HepG2 (cell line): Measurements from ENCODE around the gene DHX30. TPM values are rescaled to one million over a fixed set of nuclear protein-coding genes. Genes with fewer than 3 reads are reported as not detected.
A peak's percentile ranks its signal among the peaks of the same experiment; 100 is the strongest.

Source experiments
- ATAC-seq: fragments of 200-7000 bp; cut with Tn5 transposase; 3 replicates; pipeline ENCODE4 v1.9.1; 2020; ENCODE audit warnings: mild to moderate bottlenecking, moderate library complexity
- BruUV-seq: library from RNA; stranded (reverse); fragments of 400-500 nt; replicated peaks from 2 replicates; lab custom pipeline; 2021; lab: Mats Ljungman, UMichigan
- CTCF ChIA-PET: fragments of 300-600 bp; formaldehyde crosslinking; extraction: SDS; loops from one replicate; lab custom pipeline; 2021; ENCODE audit warnings: low total read pairs, inconsistent platforms, low intra/inter-chr PET ratio; lab: Yijun Ruan, JAX
- POLR2A ChIA-PET: fragments of 350-600 bp; sonication (Branson Sonifier 250); formaldehyde crosslinking; loops from one replicate; lab custom pipeline; 2020; ENCODE audit warnings: antibody characterized with exemption, inconsistent platforms; lab: Yijun Ruan, JAX
- DNase-seq: peaks from one replicate; pipeline ENCODE4 v3.0.0-alpha.2; 2015; ENCODE audit warnings: low spot score
- FAIRE-seq: peaks from 3 replicates; lab custom pipeline; 2011; peaks lifted over from hg19 to GRCh38; lab: Jason Lieb, UNC
- H2AFZ ChIP-seq: one replicate; pipeline ENCODE4 v1.6.1; 2011; ENCODE audit warnings: low read length, inconsistent platforms
- H3K27ac ChIP-seq: fragments of 300-600 bp; 3 replicates; pipeline ENCODE4 v1.8.0; 2011; ENCODE audit warnings: mixed run types, mild to moderate bottlenecking, mixed read lengths, low read length, inconsistent platforms; ENCODE audit not compliant: insufficient read depth; ENCODE audit errors: extremely low read length
- H3K27me3 ChIP-seq, 2 experiments: fragments of 200-600 bp in 1 of 2; 2 replicates in 1 of 2; 3 replicates in 1 of 2; pipeline versions ENCODE4 v1.6.0 to v1.8.0; 2011; ENCODE audit warnings: low read length in 2 of 2, mild to moderate bottlenecking in 2 of 2, moderate library complexity in 2 of 2, inconsistent platforms in 1 of 2; ENCODE audit not compliant: insufficient read depth in 2 of 2, control insufficient read depth in 1 of 2
- H3K36me3 ChIP-seq, 2 experiments: fragments of 200-600 bp in 1 of 2; replicated peaks in 1 of 2; 2 replicates in 1 of 2; 3 replicates in 1 of 2; pipeline versions ENCODE4 v1.5.1 to v1.8.0; 2011; ENCODE audit warnings: low read length in 2 of 2, inconsistent platforms in 1 of 2; ENCODE audit not compliant: insufficient read depth in 2 of 2, control insufficient read depth in 1 of 2
- H3K4me1 ChIP-seq: 2 replicates; pipeline ENCODE4 v1.5.1; 2012; ENCODE audit warnings: low read length, inconsistent platforms; ENCODE audit not compliant: insufficient read depth
- H3K4me2 ChIP-seq: 2 replicates; pipeline ENCODE4 v1.6.0; 2011; ENCODE audit warnings: low read depth, low read length, inconsistent platforms
- H3K4me3 ChIP-seq, 3 experiments: fragments of 200-600 bp in 1 of 3; sonication (generic), shearing (Covaris generic) in 1 of 3; replicated peaks in 1 of 3; 2 replicates each; pipeline ENCODE4 v1.5.1; 2011 to 2016; ENCODE audit warnings: low read length in 3 of 3, inconsistent platforms in 2 of 3, low read depth in 2 of 3, mild to moderate bottlenecking in 2 of 3, control low read depth in 1 of 3, mixed read lengths in 1 of 3; ENCODE audit not compliant: insufficient read depth in 1 of 3
- H3K79me2 ChIP-seq: one replicate; pipeline ENCODE4 v1.6.1; 2011; ENCODE audit warnings: low read length, inconsistent platforms; ENCODE audit not compliant: insufficient read depth
- H3K9ac ChIP-seq: 2 replicates; pipeline ENCODE4 v1.6.0; 2011; ENCODE audit warnings: mild to moderate bottlenecking, low read depth, low read length, inconsistent platforms; ENCODE audit not compliant: insufficient read depth
- H3K9me3 ChIP-seq: 2 replicates; pipeline ENCODE4 v1.5.1; 2012; ENCODE audit warnings: mild to moderate bottlenecking, low read length
- H4K20me1 ChIP-seq: 2 replicates; pipeline ENCODE4 v1.6.0; 2011; ENCODE audit warnings: inconsistent platforms, mild to moderate bottlenecking, low read length, moderate library complexity; ENCODE audit not compliant: insufficient read depth
- AGO2 ChIP-seq: fragments of 200-400 bp; formaldehyde crosslinking; optimal IDR thresholded peaks from 2 replicates; pipeline ENCODE3; 2017; ENCODE audit warnings: mild to moderate bottlenecking, low read depth, low read length, moderate library complexity
- AHDC1 ChIP-seq: sonication (generic); formaldehyde crosslinking; IDR thresholded peaks from 2 replicates; pipeline ENCODE4 v1.5.1; 2020; ENCODE audit warnings: mild to moderate bottlenecking, missing genetic modification reagents, borderline replicate concordance
- ATAD3A ChIP-seq: sonication (generic); formaldehyde crosslinking; IDR thresholded peaks from 2 replicates; pipeline ENCODE4 v1.4.0; 2020; ENCODE audit warnings: missing genetic modification reagents
- FLYWCH1 ChIP-seq: sonication (generic); formaldehyde crosslinking; IDR thresholded peaks from 2 replicates; pipeline ENCODE4 v1.8.1; 2023; ENCODE audit warnings: mild to moderate bottlenecking, missing genetic modification reagents
- HNRNPK ChIP-seq: fragments of 200-400 bp; formaldehyde crosslinking; IDR thresholded peaks from 2 replicates; pipeline ENCODE4 v1.6.1; 2018; ENCODE audit warnings: low read length, low read depth, moderate library complexity, mild to moderate bottlenecking; ENCODE audit not compliant: poor library complexity, severe bottlenecking
- NFE2 ChIP-seq: sonication (generic); formaldehyde crosslinking; IDR thresholded peaks from 2 replicates; pipeline ENCODE4 v1.4.0; 2020; ENCODE audit warnings: missing genetic modification reagents
- NFIB ChIP-seq: sonication (generic); formaldehyde crosslinking; IDR thresholded peaks from 2 replicates; pipeline ENCODE4 v1.9.0; 2021; ENCODE audit warnings: missing genetic modification reagents, mild to moderate bottlenecking, borderline replicate concordance
- NR2F1 ChIP-seq, 2 experiments: fragments of 450-650 bp in 1 of 2; formaldehyde crosslinking in 1 of 2; IDR thresholded peaks; 2 replicates each; pipeline versions ENCODE4 v1.5.0 to v1.6.1; 2016 to 2020; ENCODE audit warnings: mild to moderate bottlenecking in 1 of 2, missing compliant biosample characterization in 1 of 2, missing genetic modification reagents in 1 of 2, moderate library complexity in 1 of 2
- RELA ChIP-seq: sonication (generic); formaldehyde crosslinking; IDR thresholded peaks from 2 replicates; pipeline ENCODE4 v1.4.0; 2020; ENCODE audit warnings: missing genetic modification reagents
- TSC22D2 ChIP-seq: sonication (generic); formaldehyde crosslinking; IDR thresholded peaks from 2 replicates; pipeline ENCODE4 v1.5.1; 2020; ENCODE audit warnings: missing genetic modification reagents, mild to moderate bottlenecking, borderline replicate concordance
- ZC3H4 ChIP-seq: sonication (generic); formaldehyde crosslinking; IDR thresholded peaks from 2 replicates; pipeline ENCODE4 v1.4.0; 2020; ENCODE audit warnings: missing genetic modification reagents, borderline replicate concordance
- ZNF34 ChIP-seq: sonication (generic); formaldehyde crosslinking; IDR thresholded peaks from 2 replicates; pipeline ENCODE4 v1.4.0; 2020; ENCODE audit warnings: mild to moderate bottlenecking, missing genetic modification reagents, borderline replicate concordance
- WGBS: methylation state at CpG from one replicate; pipeline ENCODE4 v1.1.6; 2017; ENCODE audit warnings: low lambda C conversion rate; 5-methylcytosine and 5-hydroxymethylcytosine counted together
- in situ Hi-C: cut with HindIII; loops from 2 replicates; pipeline ENCODE4 v1.10.0; 2017; ENCODE audit warnings: low pct_unique_long_range_greater_than_20kb; ENCODE audit not compliant: extremely low pct_ligation_motif_present
- intact Hi-C: fragments of 100-400 bp; cut with micrococcal nuclease; formaldehyde crosslinking; loops from one replicate; pipeline ENCODE4 v1.10.0; 2022; ENCODE audit not compliant: unreplicated experiment
- polyA plus RNA-seq, 8 experiments: library from polyadenylated mRNA; depleted of rRNA in 3 of 8; stranded (reverse) in 7 of 8; unstranded in 1 of 8; fragments of >200 nt; fragmentation: Illumina TruSeq in 4 of 8; extraction: Trizol in 4 of 8; gene quantifications; 2 replicates each; pipeline versions ENCODE4 v1.2.1 to v1.2.3, GENCODE V29; 2011 to 2016; ENCODE audit warnings: low read depth in 4 of 8, missing spikeins in 1 of 8, mixed read lengths in 1 of 8; ENCODE audit not compliant: insufficient read depth in 1 of 8
- total RNA-seq, 5 experiments: library from RNA; depleted of rRNA; stranded (reverse); fragments of >200 nt; fragmentation: Illumina TruSeq; extraction: Trizol; gene quantifications; 2 replicates each; pipeline ENCODE4 v1.2.3, GENCODE V29; 2016; ENCODE audit warnings: low read depth in 1 of 5

DHX30 gene
- total and polyA plus RNA-seq, 2 of the 13 experiments (the other 11 are each of a cell fraction or from before 2014, with no cell fraction given): 30.6 to 59.4 TPM

- CTCF ChIA-PET: no interaction called here
- no peaks in the 10 kb centered on the region for H3K4me1 ChIP-seq
- BruUV-seq: no TSS peak
- DNase-seq: no peak
- no peak overlapping the region for H2AFZ ChIP-seq
- TF ChIP-seq ATAD3A (no peak), RELA (CRISPR knock-in tag) (no peak), AHDC1 (CRISPR knock-in tag) (no peak), AGO2 (peak; percentile 81), NFE2 (CRISPR knock-in tag) (no peak), ZNF34 (CRISPR knock-in tag) (no peak), NFIB (no peak), TSC22D2 (CRISPR knock-in tag) (no peak), FLYWCH1 (CRISPR knock-in tag) (no peak), NR2F1 (CRISPR knock-in tag; IDR thresholded peaks at IDR 0.05) (no peak), ZC3H4 (CRISPR knock-in tag) (no peak), HNRNPK (peak; percentile 61)
- POLR2A ChIA-PET: no interaction called here
- H3K9me3 ChIP-seq: no peaks in the 10 kb centered on the region
- no peak overlapping the region for H3K27ac ChIP-seq
- in situ Hi-C loops (loop anchor here (10.0 kb wide), 1 partner anchor 142 kb away; no protein-coding TSS in a partner anchor), intact Hi-C loops (no loop called here)
- 98% methylated on average over 26 of the region's 36 CpGs for WGBS
- no peaks in the 10 kb centered on the region for H3K27me3 ChIP-seq
- peaks cover 32 to 68% of the 10 kb centered on the region in 2 experiments for H3K36me3 ChIP-seq
- H3K79me2 ChIP-seq: no peaks in the 10 kb centered on the region
- no peaks in the 10 kb centered on the region for H4K20me1 ChIP-seq
- FAIRE-seq: no peak
- H3K4me2 ChIP-seq: no peak overlapping the region
- ATAC-seq: peak; percentile 1; the same call in 1 of the 3 replicates
- no peak overlapping the region for H3K9ac ChIP-seq
- no peak overlapping the region for H3K4me3 ChIP-seq
Measured at GRCh38 chr3:47852604-47853602, 50.0 kb downstream of the DHX30 start.
